ENCODE measurements around the gene PHLDA3. TPM values are rescaled to one million over a fixed set of nuclear protein-coding genes. Genes with fewer than 3 reads are reported as not detected.

Gene PHLDA3
- total RNA-seq, 5 donors from 2014 or later (not counting 1 experiment from before 2014, with no cell fraction given): 0.83 to 5.8 (median 3.6) TPM

- no peaks in the 10 kb centered on the region for H3K9me3 Mint-ChIP-seq
- no peak overlapping the region for H3K27ac Mint-ChIP-seq
- peaks cover 0 to 5% (median 0%) of the 10 kb centered on the region in 3 donors for H3K4me1 Mint-ChIP-seq
- ChIA-PET POLR2A (no interaction called here), CTCF (interaction anchor here (0.9 to 5.6 kb wide), 3 partner anchors 28 to 34 kb away, joined by 3 to 77 read pairs (median 3); no protein-coding TSS in a partner anchor)
- peaks cover 17% of the 10 kb centered on the region for H3K36me3 Mint-ChIP-seq
- no peak for ATAC-seq (replicated peaks in 1 of 4)
- H3K4me3 Mint-ChIP-seq: no peak overlapping the region
- H3K4me1 ChIP-seq (ENCODE audit: control insufficient read depth in 1 of 2, extremely low read depth in 1 of 2, insufficient read depth in 2 of 2, low read length in 2 of 2): peaks cover 0 to 3% of the 10 kb centered on the region in 2 experiments
- H3K9me3 ChIP-seq: no peaks in the 10 kb centered on the region
- DNase-seq: no peak
- no peak overlapping the region for H3K4me3 ChIP-seq (ENCODE audit: control insufficient read depth in 1 of 2, extremely low read depth in 1 of 2, low read length in 1 of 2)
- no peaks in the 10 kb centered on the region for H3K36me3 ChIP-seq (ENCODE audit: control insufficient read depth in 2 of 2, extremely low read depth in 1 of 2, insufficient read depth in 1 of 2, low read length in 1 of 2)
- H3K27me3 ChIP-seq (replicated peaks in 1 of 2; ENCODE audit: control insufficient read depth in 2 of 2, extremely low read depth in 1 of 2, insufficient read depth in 2 of 2, low read length in 1 of 2): no peaks in the 10 kb centered on the region
- no peaks in the 10 kb centered on the region for H3K27me3 Mint-ChIP-seq
- 93% methylated on average over 6 of the region's 9 CpGs for WGBS (ENCODE audit: insufficient coverage)
- no peak overlapping the region for H3K27ac ChIP-seq (ENCODE audit: low read length)
Observed at GRCh38 chr1:201515062-201515750, 46.2 kb upstream of the PHLDA3 start.

- H3K4me3 Mint-ChIP-seq: no peak overlapping the region
- peaks cover 17% of the 10 kb centered on the region for H3K36me3 Mint-ChIP-seq
- H3K27me3 Mint-ChIP-seq: no peaks in the 10 kb centered on the region
- H3K27me3 ChIP-seq (replicated peaks in 1 of 2; ENCODE audit: control insufficient read depth in 2 of 2, extremely low read depth in 1 of 2, insufficient read depth in 2 of 2, low read length in 1 of 2): no peaks in the 10 kb centered on the region
- H3K9me3 Mint-ChIP-seq: no peaks in the 10 kb centered on the region
- H3K27ac Mint-ChIP-seq: no peak overlapping the region
- H3K4me3 ChIP-seq (ENCODE audit: control insufficient read depth in 1 of 2, extremely low read depth in 1 of 2, low read length in 1 of 2): no peak overlapping the region
- H3K4me1 ChIP-seq (ENCODE audit: control insufficient read depth in 1 of 2, extremely low read depth in 1 of 2, insufficient read depth in 2 of 2, low read length in 2 of 2): peaks cover 0 to 3% of the 10 kb centered on the region in 2 experiments
- no CpG with 5 or more reads among the region's 2 CpGs for WGBS (ENCODE audit: insufficient coverage)
- H3K27ac ChIP-seq (ENCODE audit: low read length): no peak overlapping the region
- DNase-seq: no peak
- peaks cover 0 to 5% (median 0%) of the 10 kb centered on the region in 3 donors for H3K4me1 Mint-ChIP-seq
- no peaks in the 10 kb centered on the region for H3K36me3 ChIP-seq (ENCODE audit: control insufficient read depth in 2 of 2, extremely low read depth in 1 of 2, insufficient read depth in 1 of 2, low read length in 1 of 2)
- no peak for ATAC-seq (replicated peaks in 1 of 4)
- H3K9me3 ChIP-seq: no peaks in the 10 kb centered on the region
- POLR2A ChIA-PET: no interaction called here
- CTCF ChIA-PET: interaction anchor here (0.6 to 5.6 kb wide), 5 partner anchors 12 to 352 kb away, joined by 3 to 83 read pairs (median 20); no protein-coding TSS in a partner anchor
Observed at GRCh38 chr1:201514466-201514865, 45.5 kb upstream of the PHLDA3 start.

GRCh38 chr1:201513498-201514243, 44.7 kb upstream of the PHLDA3 start:
- CTCF ChIA-PET: interaction anchor here (0.6 to 5.6 kb wide), 24 partner anchors 9 to 353 kb away, joined by 3 to 83 read pairs (median 6); no protein-coding TSS in a partner anchor
- H3K36me3 Mint-ChIP-seq: peaks cover 17% of the 10 kb centered on the region
- ATAC-seq (replicated peaks in 1 of 4): no peak
- H3K4me3 Mint-ChIP-seq: no peak overlapping the region
- H3K27ac ChIP-seq (ENCODE audit: low read length): no peak overlapping the region
- peaks cover 0 to 3% of the 10 kb centered on the region in 2 experiments for H3K4me1 ChIP-seq (ENCODE audit: control insufficient read depth in 1 of 2, extremely low read depth in 1 of 2, insufficient read depth in 2 of 2, low read length in 2 of 2)
- H3K27me3 ChIP-seq (replicated peaks in 1 of 2; ENCODE audit: control insufficient read depth in 2 of 2, extremely low read depth in 1 of 2, insufficient read depth in 2 of 2, low read length in 1 of 2): no peaks in the 10 kb centered on the region
- no peaks in the 10 kb centered on the region for H3K27me3 Mint-ChIP-seq
- H3K36me3 ChIP-seq (ENCODE audit: control insufficient read depth in 2 of 2, extremely low read depth in 1 of 2, insufficient read depth in 1 of 2, low read length in 1 of 2): no peaks in the 10 kb centered on the region
- H3K4me3 ChIP-seq (ENCODE audit: control insufficient read depth in 1 of 2, extremely low read depth in 1 of 2, low read length in 1 of 2): no peak overlapping the region
- H3K27ac Mint-ChIP-seq: no peak overlapping the region
- no peak for DNase-seq
- peaks cover 0 to 9% (median 3%) of the 10 kb centered on the region in 3 donors for H3K4me1 Mint-ChIP-seq
- WGBS (ENCODE audit: insufficient coverage): 88% methylated on average over 2 of the region's 6 CpGs
- POLR2A ChIA-PET: no interaction called here
- no peaks in the 10 kb centered on the region for H3K9me3 ChIP-seq
- no peaks in the 10 kb centered on the region for H3K9me3 Mint-ChIP-seq

- no peak overlapping the region for H3K4me3 Mint-ChIP-seq
- H3K4me1 Mint-ChIP-seq: peaks cover 0 to 18% (median 13%) of the 10 kb centered on the region in 3 donors
- POLR2A ChIA-PET: no interaction called here
- H3K9me3 Mint-ChIP-seq: no peaks in the 10 kb centered on the region
- 95% methylated on average over 5 of the region's 6 CpGs for WGBS (ENCODE audit: insufficient coverage)
- no peaks in the 10 kb centered on the region for H3K27me3 Mint-ChIP-seq
- no peak overlapping the region for H3K27ac Mint-ChIP-seq
- Histone ChIP-seq H3K36me3 (ENCODE audit: control insufficient read depth in 2 of 2, extremely low read depth in 1 of 2, insufficient read depth in 1 of 2, low read length in 1 of 2) (no peaks in the 10 kb centered on the region), H3K4me3 (ENCODE audit: control insufficient read depth in 1 of 2, extremely low read depth in 1 of 2, low read length in 1 of 2) (no peak overlapping the region), H3K4me1 (ENCODE audit: control insufficient read depth in 1 of 2, extremely low read depth in 1 of 2, insufficient read depth in 2 of 2, low read length in 2 of 2) (peaks cover 6 to 13% of the 10 kb centered on the region in 2 experiments), H3K27ac (ENCODE audit: low read length) (no peak overlapping the region), H3K27me3 (replicated peaks in 1 of 2; ENCODE audit: control insufficient read depth in 2 of 2, extremely low read depth in 1 of 2, insufficient read depth in 2 of 2, low read length in 1 of 2) (no peaks in the 10 kb centered on the region), H3K9me3 (no peaks in the 10 kb centered on the region)
- CTCF ChIA-PET: interaction anchor here (0.6 to 5.6 kb wide), 21 partner anchors 9 to 433 kb away, joined by 3 to 83 read pairs (median 8); no protein-coding TSS in a partner anchor
- DNase-seq (peak in 1 of 35 experiments; percentile 11), ATAC-seq (replicated peaks in 1 of 4) (no peak)
- H3K36me3 Mint-ChIP-seq: peaks cover 8% of the 10 kb centered on the region
Observed at GRCh38 chr1:201511941-201512539, 43.1 kb upstream of the PHLDA3 start.

GRCh38 chr1:201511396-201511940, 42.5 kb upstream of the PHLDA3 start:
- H3K4me3 ChIP-seq (ENCODE audit: control insufficient read depth in 1 of 2, extremely low read depth in 1 of 2, low read length in 1 of 2): no peak overlapping the region
- Mint-ChIP-seq H3K27ac (no peak overlapping the region), H3K4me1 (peaks cover 2 to 19% (median 15%) of the 10 kb centered on the region in 3 donors), H3K4me3 (no peak overlapping the region), H3K36me3 (peaks cover 8% of the 10 kb centered on the region), H3K9me3 (no peaks in the 10 kb centered on the region), H3K27me3 (no peaks in the 10 kb centered on the region)
- no peaks in the 10 kb centered on the region for H3K36me3 ChIP-seq (ENCODE audit: control insufficient read depth in 2 of 2, extremely low read depth in 1 of 2, insufficient read depth in 1 of 2, low read length in 1 of 2)
- no peaks in the 10 kb centered on the region for H3K9me3 ChIP-seq
- H3K27ac ChIP-seq (ENCODE audit: low read length): no peak overlapping the region
- DNase-seq (no peak), ATAC-seq (replicated peaks in 1 of 4) (no peak)
- POLR2A ChIA-PET: no interaction called here
- WGBS (ENCODE audit: insufficient coverage): 93% methylated on average over 4 of the region's 6 CpGs
- H3K27me3 ChIP-seq (replicated peaks in 1 of 2; ENCODE audit: control insufficient read depth in 2 of 2, extremely low read depth in 1 of 2, insufficient read depth in 2 of 2, low read length in 1 of 2): no peaks in the 10 kb centered on the region
- H3K4me1 ChIP-seq (ENCODE audit: control insufficient read depth in 1 of 2, extremely low read depth in 1 of 2, insufficient read depth in 2 of 2, low read length in 2 of 2): peaks cover 6 to 16% of the 10 kb centered on the region in 2 experiments
- CTCF ChIA-PET: interaction anchor here (0.6 to 5.6 kb wide), 14 partner anchors 8 to 433 kb away, joined by 3 to 83 read pairs (median 14); no protein-coding TSS in a partner anchor

GRCh38 chr1:201510734-201511133, 41.7 kb upstream of the PHLDA3 start:
- peaks cover 8% of the 10 kb centered on the region for H3K36me3 Mint-ChIP-seq
- POLR2A ChIA-PET: no interaction called here
- no CpG with 5 or more reads among the region's 1 CpG for WGBS (ENCODE audit: insufficient coverage)

More at GRCh38 chr1:201510734-201511133, 41.7 kb upstream of the PHLDA3 start:
- ATAC-seq (replicated peaks in 1 of 4) (no peak), DNase-seq (no peak)
- peaks cover 9 to 26% (median 22%) of the 10 kb centered on the region in 3 donors for H3K4me1 Mint-ChIP-seq
- H3K27me3 Mint-ChIP-seq: no peaks in the 10 kb centered on the region
- Histone ChIP-seq H3K36me3 (ENCODE audit: control insufficient read depth in 2 of 2, extremely low read depth in 1 of 2, insufficient read depth in 1 of 2, low read length in 1 of 2) (no peaks in the 10 kb centered on the region), H3K9me3 (no peaks in the 10 kb centered on the region), H3K27me3 (replicated peaks in 1 of 2; ENCODE audit: control insufficient read depth in 2 of 2, extremely low read depth in 1 of 2, insufficient read depth in 2 of 2, low read length in 1 of 2) (no peaks in the 10 kb centered on the region), H3K27ac (ENCODE audit: low read length) (no peak overlapping the region), H3K4me3 (ENCODE audit: control insufficient read depth in 1 of 2, extremely low read depth in 1 of 2, low read length in 1 of 2) (no peak overlapping the region), H3K4me1 (ENCODE audit: control insufficient read depth in 1 of 2, extremely low read depth in 1 of 2, insufficient read depth in 2 of 2, low read length in 2 of 2) (peaks cover 11 to 24% of the 10 kb centered on the region in 2 experiments)
- CTCF ChIA-PET: interaction anchor here in 1 of 2 donors (1.5 to 4.6 kb wide), 2 partner anchors 10 to 30 kb away, joined by 6 to 83 read pairs; no protein-coding TSS in a partner anchor
- no peak overlapping the region for H3K27ac Mint-ChIP-seq
- H3K4me3 Mint-ChIP-seq: no peak overlapping the region
- no peaks in the 10 kb centered on the region for H3K9me3 Mint-ChIP-seq
